HepG2 (cell line): ENCODE measurements around the gene CDK6. TPM values are rescaled to one million over a fixed set of nuclear protein-coding genes. Genes with fewer than 3 reads are reported as not detected.

Experiments
- HNRNPK ChIP-seq: fragments of 200-400 bp; formaldehyde crosslinking; IDR thresholded peaks from 2 replicates; pipeline ENCODE4 v1.6.1; 2018; ENCODE audit warnings: low read length, low read depth, moderate library complexity, mild to moderate bottlenecking; ENCODE audit not compliant: poor library complexity, severe bottlenecking
- JUN ChIP-seq: sonication (generic); formaldehyde crosslinking; IDR thresholded peaks from 2 replicates; pipeline ENCODE4 v1.4.0; 2020; ENCODE audit warnings: mild to moderate bottlenecking, missing genetic modification reagents
- KLF9 ChIP-seq: IDR thresholded peaks from 2 replicates; pipeline ENCODE4 v1.6.1; 2016; ENCODE audit warnings: low read depth
- MIXL1 ChIP-seq: IDR thresholded peaks from 2 replicates; pipeline ENCODE4 v1.6.1; 2016
- NR2F2 ChIP-seq: IDR thresholded peaks from 2 replicates; pipeline ENCODE4 v1.6.1; 2012; ENCODE audit warnings: low read depth, inconsistent platforms, borderline replicate concordance
- POLR2A ChIP-seq, 2 experiments: IDR thresholded peaks; 2 replicates each; pipeline ENCODE4 v1.6.1; 2011; ENCODE audit warnings: low read depth in 2 of 2, low read length in 2 of 2, mild to moderate bottlenecking in 1 of 2, moderate library complexity in 1 of 2; ENCODE audit not compliant: insufficient read depth in 1 of 2
- SOX13 ChIP-seq, 3 experiments: fragments of 450-650 bp in 1 of 3; sonication (generic) in 1 of 3; formaldehyde crosslinking in 1 of 3; IDR thresholded peaks in 2 of 3; conservative IDR thresholded peaks in 1 of 3; 2 replicates each; pipeline versions ENCODE4 v1.5.0 to v1.6.1; 2016 to 2020; ENCODE audit warnings: antibody characterized with exemption in 1 of 3, mild to moderate bottlenecking in 1 of 3, missing compliant biosample characterization in 1 of 3, missing genetic modification reagents in 1 of 3, moderate library complexity in 1 of 3
- TBX2 ChIP-seq: sonication (generic); formaldehyde crosslinking; IDR thresholded peaks from 2 replicates; pipeline ENCODE4 v1.5.0; 2020; ENCODE audit warnings: missing genetic modification reagents, mild to moderate bottlenecking, borderline replicate concordance
- ZFYVE20 ChIP-seq: sonication (generic); formaldehyde crosslinking; IDR thresholded peaks from 2 replicates; pipeline ENCODE4 v1.8.0; 2023; ENCODE audit warnings: low read depth, mild to moderate bottlenecking, moderate library complexity, missing genetic modification reagents, borderline replicate concordance
- ZNF670 ChIP-seq: sonication (generic); formaldehyde crosslinking; IDR thresholded peaks from 2 replicates; pipeline ENCODE4 v1.8.0; 2022; ENCODE audit warnings: mild to moderate bottlenecking, missing genetic modification reagents, borderline replicate concordance
- polyA plus RNA-seq, 8 experiments: library from polyadenylated mRNA; depleted of rRNA in 3 of 8; stranded (reverse) in 7 of 8; unstranded in 1 of 8; fragments of >200 nt; fragmentation: Illumina TruSeq in 4 of 8; extraction: Trizol in 4 of 8; gene quantifications; 2 replicates each; pipeline versions ENCODE4 v1.2.1 to v1.2.3, GENCODE V29; 2011 to 2016; ENCODE audit warnings: low read depth in 4 of 8, missing spikeins in 1 of 8, mixed read lengths in 1 of 8; ENCODE audit not compliant: insufficient read depth in 1 of 8
- total RNA-seq, 5 experiments: library from RNA; depleted of rRNA; stranded (reverse); fragments of >200 nt; fragmentation: Illumina TruSeq; extraction: Trizol; gene quantifications; 2 replicates each; pipeline ENCODE4 v1.2.3, GENCODE V29; 2016; ENCODE audit warnings: low read depth in 1 of 5
- TF ChIP-seq, protein P1 (sequence below): sonication (generic); formaldehyde crosslinking; IDR thresholded peaks from 2 replicates; pipeline ENCODE4 v1.4.0; 2020; ENCODE audit warnings: missing genetic modification reagents
- TF ChIP-seq, protein P2 (sequence below): IDR thresholded peaks from 2 replicates; pipeline ENCODE4 v1.6.1; 2016; ENCODE audit warnings: low read depth, borderline replicate concordance
- TF ChIP-seq, protein P3 (sequence below): sonication (generic); formaldehyde crosslinking; IDR thresholded peaks from 2 replicates; pipeline ENCODE4 v1.4.0; 2020; ENCODE audit warnings: missing genetic modification reagents, borderline replicate concordance

The CDK6 gene
- total and polyA plus RNA-seq, 2 of the 13 experiments (the other 11 are each of a cell fraction or from before 2014, with no cell fraction given) = 34.6 to 90.8 TPM

DNA sequence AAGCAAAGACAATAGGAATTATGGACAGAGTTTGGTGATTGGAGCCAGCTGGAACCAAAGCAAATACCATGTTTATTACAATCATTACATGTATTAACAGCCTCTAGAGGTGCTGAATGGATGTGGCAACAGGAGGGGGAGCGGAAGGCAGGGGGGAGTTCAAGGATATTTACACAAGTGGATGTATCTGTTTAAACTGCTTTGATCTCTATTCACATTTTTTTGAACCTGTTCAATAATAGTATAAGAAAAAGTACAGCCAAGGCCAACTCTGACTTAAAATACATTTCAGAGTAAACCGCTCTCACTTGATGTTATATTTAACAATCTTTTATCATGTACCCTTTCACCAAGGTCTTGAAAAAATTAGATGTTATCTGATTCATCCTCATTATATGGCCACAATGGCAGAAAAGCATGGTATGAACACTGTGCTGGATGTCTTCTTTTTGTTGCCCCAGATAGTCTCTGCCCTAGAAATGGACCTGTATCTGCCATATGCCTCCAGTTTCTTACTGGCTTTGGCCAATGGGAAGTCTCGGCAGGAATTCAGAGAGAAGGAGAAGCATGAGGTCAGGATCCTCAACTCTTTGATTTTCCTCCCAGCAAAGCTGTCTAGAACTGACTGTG is 158.0 kb downstream of the CDK6 start (continued):
- TF ChIP-seq, protein P1, sequence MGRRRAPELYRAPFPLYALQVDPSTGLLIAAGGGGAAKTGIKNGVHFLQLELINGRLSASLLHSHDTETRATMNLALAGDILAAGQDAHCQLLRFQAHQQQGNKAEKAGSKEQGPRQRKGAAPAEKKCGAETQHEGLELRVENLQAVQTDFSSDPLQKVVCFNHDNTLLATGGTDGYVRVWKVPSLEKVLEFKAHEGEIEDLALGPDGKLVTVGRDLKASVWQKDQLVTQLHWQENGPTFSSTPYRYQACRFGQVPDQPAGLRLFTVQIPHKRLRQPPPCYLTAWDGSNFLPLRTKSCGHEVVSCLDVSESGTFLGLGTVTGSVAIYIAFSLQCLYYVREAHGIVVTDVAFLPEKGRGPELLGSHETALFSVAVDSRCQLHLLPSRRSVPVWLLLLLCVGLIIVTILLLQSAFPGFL = no peak
- TF ChIP-seq MIXL1 (CRISPR knock-in tag) = peak; percentile 94
- peak; percentile 96 for TF ChIP-seq NR2F2
- TF ChIP-seq, protein P2, sequence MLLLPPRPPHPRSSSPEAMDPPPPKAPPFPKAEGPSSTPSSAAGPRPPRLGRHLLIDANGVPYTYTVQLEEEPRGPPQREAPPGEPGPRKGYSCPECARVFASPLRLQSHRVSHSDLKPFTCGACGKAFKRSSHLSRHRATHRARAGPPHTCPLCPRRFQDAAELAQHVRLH = peak; percentile 48; the same call in 1 of the 2 replicates
- no peak for TF ChIP-seq POLR2A (IDR thresholded peaks at IDR 0.05; ENCODE audit: insufficient read depth in 1 of 2, low read depth in 2 of 2, low read length in 2 of 2)
- 0 out of 2 replicates have a peak, but pooled peaks have one; percentile 60 for TF ChIP-seq ZNF670 (CRISPR knock-in tag)
- TF ChIP-seq SOX13 (IDR thresholded peaks at IDR 0.05) = peak; percentile 98
- TF ChIP-seq SOX13 (CRISPR knock-in tag; conservative IDR thresholded peaks at IDR 0.05 in 1 of 2, IDR thresholded peaks at IDR 0.05 in 1 of 2) = peak in 1 of 2 experiments; percentile 100; a peak in 2 of 4 replicates
- TF ChIP-seq KLF9 (CRISPR knock-in tag) = no peak
- TF ChIP-seq ZFYVE20 (CRISPR knock-in tag) = no peak
- peak; percentile 99 for TF ChIP-seq TBX2 (CRISPR knock-in tag)
- peak; percentile 26 for TF ChIP-seq HNRNPK
- peak; percentile 72; the same call in 1 of the 2 replicates for TF ChIP-seq JUN (CRISPR knock-in tag)
- TF ChIP-seq, protein P3, sequence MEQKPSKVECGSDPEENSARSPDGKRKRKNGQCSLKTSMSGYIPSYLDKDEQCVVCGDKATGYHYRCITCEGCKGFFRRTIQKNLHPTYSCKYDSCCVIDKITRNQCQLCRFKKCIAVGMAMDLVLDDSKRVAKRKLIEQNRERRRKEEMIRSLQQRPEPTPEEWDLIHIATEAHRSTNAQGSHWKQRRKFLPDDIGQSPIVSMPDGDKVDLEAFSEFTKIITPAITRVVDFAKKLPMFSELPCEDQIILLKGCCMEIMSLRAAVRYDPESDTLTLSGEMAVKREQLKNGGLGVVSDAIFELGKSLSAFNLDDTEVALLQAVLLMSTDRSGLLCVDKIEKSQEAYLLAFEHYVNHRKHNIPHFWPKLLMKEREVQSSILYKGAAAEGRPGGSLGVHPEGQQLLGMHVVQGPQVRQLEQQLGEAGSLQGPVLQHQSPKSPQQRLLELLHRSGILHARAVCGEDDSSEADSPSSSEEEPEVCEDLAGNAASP (CRISPR knock-in tag) = peak; percentile 64; the same call in 1 of the 2 replicates
